ENCODE measurements around the gene RPL36AL.

DNA sequence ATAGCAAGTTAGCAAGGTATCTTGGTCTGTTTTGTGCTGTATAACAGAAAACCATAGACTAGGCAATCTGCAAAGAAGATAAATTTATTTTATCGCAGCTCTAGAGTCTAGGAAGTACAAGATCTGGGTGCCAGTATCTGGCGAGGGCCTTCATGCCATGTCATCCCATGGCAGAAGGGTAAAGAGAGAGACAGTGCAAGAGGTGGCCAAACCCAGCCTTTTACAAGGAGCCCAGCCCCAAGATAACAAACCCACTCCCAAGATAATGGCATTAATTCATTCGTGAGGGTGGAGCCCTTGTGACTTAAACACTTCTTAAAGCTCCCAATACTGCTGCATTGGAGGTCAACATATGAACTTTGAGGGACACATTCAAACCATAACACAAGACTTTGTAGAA, 51.1 kb downstream of the RPL36AL start:
- TF ChIP-seq KDM5A (IDR thresholded peaks at IDR 0.05) (no peak), SREBF2 (IDR thresholded peaks at IDR 0.05) (no peak), CHD4 (IDR thresholded peaks at IDR 0.05; ENCODE audit: borderline replicate concordance) (no peak), MAZ (IDR thresholded peaks at IDR 0.05; ENCODE audit: borderline replicate concordance, low read depth, low read length) (no peak), PHF8 (IDR thresholded peaks at IDR 0.05; ENCODE audit: borderline replicate concordance, low read depth) (no peak), CEBPB (IDR thresholded peaks at IDR 0.05) (no peak), SMC3 (IDR thresholded peaks at IDR 0.05) (no peak), POLR2A (IDR thresholded peaks at IDR 0.05; ENCODE audit: low read length) (no peak), RAD21 (conservative IDR thresholded peaks at IDR 0.05 in 1 of 2, IDR thresholded peaks at IDR 0.05 in 1 of 2) (no peak)
- TF ChIP-seq, protein P1, sequence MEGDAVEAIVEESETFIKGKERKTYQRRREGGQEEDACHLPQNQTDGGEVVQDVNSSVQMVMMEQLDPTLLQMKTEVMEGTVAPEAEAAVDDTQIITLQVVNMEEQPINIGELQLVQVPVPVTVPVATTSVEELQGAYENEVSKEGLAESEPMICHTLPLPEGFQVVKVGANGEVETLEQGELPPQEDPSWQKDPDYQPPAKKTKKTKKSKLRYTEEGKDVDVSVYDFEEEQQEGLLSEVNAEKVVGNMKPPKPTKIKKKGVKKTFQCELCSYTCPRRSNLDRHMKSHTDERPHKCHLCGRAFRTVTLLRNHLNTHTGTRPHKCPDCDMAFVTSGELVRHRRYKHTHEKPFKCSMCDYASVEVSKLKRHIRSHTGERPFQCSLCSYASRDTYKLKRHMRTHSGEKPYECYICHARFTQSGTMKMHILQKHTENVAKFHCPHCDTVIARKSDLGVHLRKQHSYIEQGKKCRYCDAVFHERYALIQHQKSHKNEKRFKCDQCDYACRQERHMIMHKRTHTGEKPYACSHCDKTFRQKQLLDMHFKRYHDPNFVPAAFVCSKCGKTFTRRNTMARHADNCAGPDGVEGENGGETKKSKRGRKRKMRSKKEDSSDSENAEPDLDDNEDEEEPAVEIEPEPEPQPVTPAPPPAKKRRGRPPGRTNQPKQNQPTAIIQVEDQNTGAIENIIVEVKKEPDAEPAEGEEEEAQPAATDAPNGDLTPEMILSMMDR (IDR thresholded peaks at IDR 0.05): no peak
- TF ChIP-seq, protein P2, sequence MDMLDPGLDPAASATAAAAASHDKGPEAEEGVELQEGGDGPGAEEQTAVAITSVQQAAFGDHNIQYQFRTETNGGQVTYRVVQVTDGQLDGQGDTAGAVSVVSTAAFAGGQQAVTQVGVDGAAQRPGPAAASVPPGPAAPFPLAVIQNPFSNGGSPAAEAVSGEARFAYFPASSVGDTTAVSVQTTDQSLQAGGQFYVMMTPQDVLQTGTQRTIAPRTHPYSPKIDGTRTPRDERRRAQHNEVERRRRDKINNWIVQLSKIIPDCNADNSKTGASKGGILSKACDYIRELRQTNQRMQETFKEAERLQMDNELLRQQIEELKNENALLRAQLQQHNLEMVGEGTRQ (IDR thresholded peaks at IDR 0.05): no peak
- TF ChIP-seq, protein P3, sequence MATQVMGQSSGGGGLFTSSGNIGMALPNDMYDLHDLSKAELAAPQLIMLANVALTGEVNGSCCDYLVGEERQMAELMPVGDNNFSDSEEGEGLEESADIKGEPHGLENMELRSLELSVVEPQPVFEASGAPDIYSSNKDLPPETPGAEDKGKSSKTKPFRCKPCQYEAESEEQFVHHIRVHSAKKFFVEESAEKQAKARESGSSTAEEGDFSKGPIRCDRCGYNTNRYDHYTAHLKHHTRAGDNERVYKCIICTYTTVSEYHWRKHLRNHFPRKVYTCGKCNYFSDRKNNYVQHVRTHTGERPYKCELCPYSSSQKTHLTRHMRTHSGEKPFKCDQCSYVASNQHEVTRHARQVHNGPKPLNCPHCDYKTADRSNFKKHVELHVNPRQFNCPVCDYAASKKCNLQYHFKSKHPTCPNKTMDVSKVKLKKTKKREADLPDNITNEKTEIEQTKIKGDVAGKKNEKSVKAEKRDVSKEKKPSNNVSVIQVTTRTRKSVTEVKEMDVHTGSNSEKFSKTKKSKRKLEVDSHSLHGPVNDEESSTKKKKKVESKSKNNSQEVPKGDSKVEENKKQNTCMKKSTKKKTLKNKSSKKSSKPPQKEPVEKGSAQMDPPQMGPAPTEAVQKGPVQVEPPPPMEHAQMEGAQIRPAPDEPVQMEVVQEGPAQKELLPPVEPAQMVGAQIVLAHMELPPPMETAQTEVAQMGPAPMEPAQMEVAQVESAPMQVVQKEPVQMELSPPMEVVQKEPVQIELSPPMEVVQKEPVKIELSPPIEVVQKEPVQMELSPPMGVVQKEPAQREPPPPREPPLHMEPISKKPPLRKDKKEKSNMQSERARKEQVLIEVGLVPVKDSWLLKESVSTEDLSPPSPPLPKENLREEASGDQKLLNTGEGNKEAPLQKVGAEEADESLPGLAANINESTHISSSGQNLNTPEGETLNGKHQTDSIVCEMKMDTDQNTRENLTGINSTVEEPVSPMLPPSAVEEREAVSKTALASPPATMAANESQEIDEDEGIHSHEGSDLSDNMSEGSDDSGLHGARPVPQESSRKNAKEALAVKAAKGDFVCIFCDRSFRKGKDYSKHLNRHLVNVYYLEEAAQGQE (IDR thresholded peaks at IDR 0.05): no peak
- TF ChIP-seq, protein P4, sequence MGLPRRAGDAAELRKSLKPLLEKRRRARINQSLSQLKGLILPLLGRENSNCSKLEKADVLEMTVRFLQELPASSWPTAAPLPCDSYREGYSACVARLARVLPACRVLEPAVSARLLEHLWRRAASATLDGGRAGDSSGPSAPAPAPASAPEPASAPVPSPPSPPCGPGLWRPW (IDR thresholded peaks at IDR 0.05): no peak

Data from A549 (cell line).